Measurements from ENCODE around the gene HEY2.
A peak's percentile ranks its signal among the peaks of the same experiment; 100 is the strongest.

The HEY2 gene

DNA sequence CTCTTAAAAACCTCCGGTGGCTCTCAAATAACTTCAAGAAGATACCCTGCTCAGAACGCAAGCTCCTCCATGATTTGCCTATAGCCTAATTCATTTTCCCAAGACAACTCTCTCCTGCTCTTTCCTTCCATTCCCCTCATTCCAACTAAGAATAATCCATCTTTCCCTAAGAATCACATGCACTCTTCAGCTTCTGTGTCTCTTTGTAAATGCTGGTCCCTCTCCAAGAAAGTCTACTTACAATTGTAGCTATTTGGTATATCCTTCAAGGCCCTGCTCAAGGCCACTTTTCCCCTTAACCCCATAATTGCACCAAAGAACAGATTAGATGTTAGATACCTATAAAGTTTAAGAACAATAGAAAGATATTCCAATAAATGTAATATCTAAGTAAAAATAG lies 7.4 kb upstream of the HEY2 start:
- intact Hi-C loops (cut with DNase I): loop anchor here (10.0 kb wide), 1 partner anchor 127 kb away; no protein-coding TSS in a partner anchor
- no peak for DNase-seq

DNA sequence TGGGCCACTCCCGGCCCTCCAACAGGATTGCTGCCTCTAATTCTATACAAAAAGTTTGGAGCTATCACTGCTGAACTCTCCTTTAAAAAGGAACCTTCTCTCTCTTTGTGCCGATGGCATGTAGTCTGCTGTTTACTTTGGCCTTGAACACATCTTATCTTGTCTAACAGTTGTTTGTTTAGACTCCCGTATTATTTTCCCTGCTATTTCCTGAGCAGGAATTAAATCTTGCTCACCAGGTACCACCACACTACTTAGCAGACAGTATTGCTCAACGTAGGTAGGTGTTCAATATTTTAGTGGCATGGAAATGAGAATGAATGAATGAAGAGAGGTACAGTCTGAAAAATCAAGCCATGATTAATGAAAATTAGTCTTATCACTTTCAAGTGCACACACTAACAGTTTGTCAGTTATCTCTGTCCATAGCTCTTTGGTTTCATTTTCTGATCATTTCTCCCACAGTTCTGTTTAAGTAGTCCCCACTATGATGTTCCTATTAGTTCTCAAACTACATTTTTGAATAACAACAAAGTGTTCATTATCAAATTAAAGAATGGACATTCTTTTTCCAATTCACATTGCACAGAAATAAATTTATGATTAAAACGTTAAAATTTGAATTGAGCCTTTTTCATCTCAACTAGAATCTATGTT lies 6.8 kb upstream of the HEY2 start:
- intact Hi-C loops (cut with DNase I): loop anchor here (10.0 kb wide), 1 partner anchor 128 kb away; no protein-coding TSS in a partner anchor
- no peak for DNase-seq

GRCh38 chr6:125743604-125744003 lies 5.8 kb upstream of the HEY2 start:
- intact Hi-C loops (cut with DNase I): loop anchor here (10.0 kb wide), 1 partner anchor 129 kb away; no protein-coding TSS in a partner anchor
- peak in 2 of 42 donors; percentile 29 to 33 for DNase-seq

GRCh38 chr6:125745281-125746018 lies 4.0 kb upstream of the HEY2 start:
- peak in 7 of 42 donors; percentile 33 to 53 (median 34) for DNase-seq
- intact Hi-C loops (cut with DNase I): loop anchor here (5.0 to 10.0 kb wide), 2 partner anchors 43 to 131 kb away; no protein-coding TSS in a partner anchor

DNA sequence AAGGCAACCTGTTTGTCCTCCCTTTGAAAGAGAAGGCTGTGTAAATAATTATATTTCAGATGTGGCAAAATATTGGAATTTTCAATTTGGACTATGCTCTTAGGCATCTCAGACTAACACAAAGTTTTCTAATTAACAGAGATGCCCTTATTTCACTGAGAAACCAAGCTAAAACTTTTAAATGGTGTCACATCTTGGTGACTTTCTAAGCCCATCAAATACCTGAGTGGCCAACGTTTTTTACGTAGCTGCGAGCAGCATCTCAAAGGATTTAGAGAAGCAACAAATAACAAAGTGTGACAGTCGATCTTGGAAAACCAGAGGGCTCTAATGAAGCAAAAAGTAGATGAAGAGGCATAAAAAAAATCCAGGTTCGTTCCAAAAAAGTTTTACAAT lies 3.4 kb upstream of the HEY2 start:
- no peak for DNase-seq
- intact Hi-C loops (cut with DNase I): loop anchor here (5.0 to 10.0 kb wide), 2 partner anchors 44 to 131 kb away; no protein-coding TSS in a partner anchor

DNA sequence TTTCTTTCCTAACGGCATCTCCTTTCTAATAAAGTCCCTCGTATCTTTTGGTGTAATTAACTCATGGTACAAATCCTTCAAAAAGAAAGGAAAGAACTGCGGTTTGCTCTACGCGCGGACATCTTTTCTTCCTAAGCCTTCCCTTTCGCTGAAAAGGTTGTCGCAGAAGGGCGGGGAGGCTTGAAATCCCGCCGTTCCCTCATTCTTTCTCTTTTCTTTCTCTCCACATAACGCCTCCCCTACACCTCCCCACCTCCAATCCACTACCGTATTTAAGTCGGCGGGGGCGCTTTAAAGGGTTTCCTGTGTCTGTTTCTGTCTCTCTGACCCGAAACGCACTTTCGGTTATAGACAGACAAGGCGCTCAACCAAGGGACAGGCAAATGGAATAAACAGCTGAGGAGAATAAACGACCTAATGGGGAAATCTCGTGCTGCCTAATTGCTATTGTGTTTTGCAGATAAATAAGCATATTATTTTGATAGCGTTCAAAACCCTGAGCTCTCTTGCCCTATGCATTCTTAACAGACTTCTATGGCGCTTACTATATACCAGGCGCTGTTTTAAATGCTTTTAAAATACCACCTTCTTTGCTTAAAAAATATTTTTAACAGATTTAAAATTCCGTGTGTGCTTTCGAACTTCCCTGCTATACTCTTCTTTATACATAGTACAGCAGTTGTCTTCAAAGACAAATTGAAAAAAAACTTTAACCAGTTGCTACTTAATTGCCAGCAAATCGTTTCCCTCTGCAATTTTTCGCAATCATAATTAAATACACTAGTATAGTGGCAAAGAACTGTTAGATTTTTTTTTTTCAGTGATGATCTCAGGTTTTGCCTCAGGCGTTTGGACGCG lies 2.5 kb upstream of the HEY2 start:
- DNase-seq: peak; percentile 35 to 91 (median 69)
- intact Hi-C loops (cut with DNase I): loop anchor here (5.0 to 10.0 kb wide), 2 partner anchors 45 to 132 kb away; no protein-coding TSS in a partner anchor

DNA sequence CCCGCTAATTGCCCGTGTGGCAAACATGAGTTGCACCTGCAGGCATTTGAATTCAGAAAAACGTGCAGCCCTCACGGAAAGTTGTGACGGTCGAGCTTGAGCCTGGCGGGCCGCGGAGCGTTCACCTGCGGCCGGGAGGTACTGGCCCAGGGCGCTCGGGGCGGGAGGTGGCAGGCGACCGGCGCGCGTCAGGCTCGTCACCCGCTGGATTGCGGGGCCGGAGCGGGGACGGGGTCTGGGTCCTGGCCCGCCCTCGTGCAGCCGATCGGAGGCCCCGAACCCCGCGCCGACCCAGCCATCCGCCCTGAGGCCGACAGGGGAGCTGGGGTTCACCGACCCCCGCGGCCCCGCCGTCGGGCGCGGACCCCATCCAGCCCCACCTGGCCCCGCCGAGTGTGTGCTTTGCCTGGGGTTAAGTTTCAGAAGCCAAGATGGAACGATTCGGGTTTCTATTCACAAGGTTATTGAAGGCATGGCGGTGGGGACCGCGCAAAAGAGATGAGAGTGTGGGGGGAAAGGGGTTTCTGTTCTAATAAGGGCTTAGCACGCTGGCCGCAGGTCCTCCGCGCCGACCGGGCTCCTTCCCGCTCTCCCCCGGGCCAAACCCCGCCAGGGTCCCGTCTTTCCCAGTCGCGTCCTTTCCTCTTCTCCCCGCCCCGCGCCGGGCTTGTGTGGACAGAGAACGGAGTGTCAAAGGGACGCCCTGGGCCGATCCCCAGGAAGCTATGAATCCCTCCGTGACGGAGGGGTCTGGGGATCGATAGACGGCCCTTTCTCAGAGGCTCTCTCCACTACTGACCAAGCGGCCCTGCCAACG lies 1.6 kb upstream of the HEY2 start:
- intact Hi-C loops (cut with DNase I): loop anchor here (5.0 to 10.0 kb wide), 2 partner anchors 45 to 133 kb away; no protein-coding TSS in a partner anchor
- DNase-seq: peak in 39 of 42 donors; percentile 15 to 87 (median 64)

GRCh38 chr6:125748406-125749172 lies 843 bp upstream of the HEY2 start:
- intact Hi-C loops (cut with DNase I): loop anchor here (5.0 to 10.0 kb wide), 2 partner anchors 46 to 134 kb away; no protein-coding TSS in a partner anchor
- peak in 16 of 42 donors; percentile 9 to 60 (median 28) for DNase-seq

- intact Hi-C loops (cut with DNase I): loop anchor here (5.0 to 10.0 kb wide), 2 partner anchors 48 to 135 kb away; no protein-coding TSS in a partner anchor
- peak in 26 of 42 donors; percentile 18 to 74 (median 42) for DNase-seq
Measured at GRCh38 chr6:125749865-125750691, 646 bp downstream of the HEY2 start.

DNA sequence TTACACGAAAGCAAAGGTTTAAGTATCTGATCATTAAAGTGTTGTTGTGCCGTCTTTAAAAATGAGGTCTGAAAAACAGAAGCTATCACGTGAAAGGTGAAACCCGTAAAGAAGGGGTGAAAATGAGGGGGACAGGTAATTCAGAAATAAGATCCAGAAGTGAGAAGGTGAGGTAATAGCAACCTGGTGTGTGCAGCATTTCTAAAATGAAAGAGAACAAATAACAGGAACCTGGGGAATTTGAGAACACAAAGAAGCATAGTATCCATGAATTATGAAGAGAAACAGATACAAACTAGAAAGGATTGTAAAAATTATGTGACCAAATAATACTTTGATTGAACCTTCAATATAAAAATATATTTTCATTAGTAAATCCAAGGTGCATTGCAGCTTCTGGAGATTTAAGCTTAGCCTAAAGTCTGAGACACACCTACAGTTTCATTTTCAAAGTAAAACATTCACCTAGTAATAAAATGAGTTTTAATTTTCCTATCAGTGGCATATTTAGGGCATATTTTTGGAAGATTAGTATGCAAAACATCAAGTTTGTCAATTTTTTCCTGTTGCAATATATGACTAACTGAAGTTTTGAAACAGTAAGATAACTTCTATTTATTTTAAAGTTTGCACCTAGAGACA lies 1.4 kb downstream of the HEY2 start:
- intact Hi-C loops (cut with DNase I): no loop called here
- DNase-seq: no peak

DNA sequence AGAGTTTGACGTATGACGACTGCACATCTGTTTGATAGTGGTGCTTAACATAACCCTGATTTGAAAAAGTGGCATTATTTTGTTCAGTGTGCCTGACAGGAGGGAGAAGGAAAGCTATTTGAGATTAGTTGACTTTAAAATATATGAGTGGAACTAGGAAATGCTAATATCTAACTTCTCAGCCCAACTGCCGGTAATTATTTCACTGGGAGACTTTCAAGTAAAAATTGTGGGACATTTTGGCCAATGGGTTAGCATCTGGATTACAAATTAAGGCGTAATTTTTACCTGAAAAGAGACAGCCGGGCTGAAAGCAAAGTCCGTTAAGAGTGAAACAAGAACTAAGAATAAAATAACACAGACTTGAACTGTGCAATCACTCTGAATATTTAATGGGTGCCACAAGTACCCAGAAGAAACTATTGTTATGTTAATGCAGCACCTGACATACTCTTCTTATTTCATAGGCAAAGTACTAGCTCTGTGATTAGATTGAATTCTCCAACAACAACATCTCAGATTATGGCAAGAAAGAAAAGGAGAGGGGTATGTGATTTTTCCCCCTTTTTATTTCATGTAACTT lies 2.0 kb downstream of the HEY2 start:
- no peak for DNase-seq
- intact Hi-C loops (cut with DNase I): no loop called here

- DNase-seq: no peak
- intact Hi-C loops (cut with DNase I): no loop called here
Measured at GRCh38 chr6:125752773-125753172, 3.3 kb downstream of the HEY2 start.

DNA sequence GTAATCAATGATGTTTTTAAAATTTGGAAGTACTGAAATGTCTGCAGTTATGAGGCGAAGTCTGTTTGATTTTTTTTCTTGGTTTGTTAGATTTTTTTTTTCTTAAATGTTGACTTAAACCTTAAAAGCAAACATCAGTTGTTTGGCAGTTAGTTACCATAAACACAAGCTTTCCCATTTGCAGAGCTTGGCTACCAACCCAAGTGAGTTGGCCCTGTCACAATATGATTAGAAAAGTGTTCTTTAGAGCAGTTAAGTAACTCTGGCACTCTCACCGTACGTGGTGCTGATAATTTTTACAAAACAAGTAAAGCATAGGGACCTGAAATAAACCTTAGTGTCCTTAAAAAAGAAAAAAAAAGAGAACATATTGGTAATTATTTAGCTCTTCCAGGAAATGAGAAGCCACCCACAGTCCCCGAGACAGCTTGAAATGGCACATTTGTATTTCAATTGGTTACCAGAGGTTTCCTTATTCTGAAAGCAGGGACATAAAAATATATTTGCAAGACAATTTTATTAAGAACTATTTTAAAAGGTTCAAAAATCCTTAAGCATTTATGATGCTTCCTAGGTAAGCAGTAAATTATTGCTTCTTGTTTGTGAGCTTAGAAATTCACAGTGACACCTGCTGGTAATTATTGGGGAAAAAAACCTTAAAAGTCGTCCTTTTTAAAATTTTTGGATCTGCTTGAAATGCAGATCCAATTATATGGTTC lies 3.9 kb downstream of the HEY2 start:
- intact Hi-C loops (cut with DNase I): no loop called here
- DNase-seq: peak in 1 of 42 donors; percentile 28

DNA sequence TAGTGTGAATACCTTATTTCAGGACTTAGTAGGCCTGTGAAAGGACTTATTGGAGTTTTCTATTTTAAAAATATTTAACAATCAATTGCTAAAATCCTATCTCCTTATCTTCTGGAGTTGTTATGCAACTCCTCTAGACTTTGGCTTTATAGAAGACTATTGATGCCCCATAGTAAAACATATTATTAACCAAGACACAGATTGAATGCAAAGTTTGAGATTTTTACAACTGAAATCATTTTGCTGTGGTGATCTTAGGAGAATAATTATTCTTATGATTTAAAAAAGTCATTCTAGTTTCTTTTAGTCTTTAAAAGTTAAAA lies 4.5 kb downstream of the HEY2 start:
- no peak for DNase-seq
- intact Hi-C loops (cut with DNase I): no loop called here

DNA sequence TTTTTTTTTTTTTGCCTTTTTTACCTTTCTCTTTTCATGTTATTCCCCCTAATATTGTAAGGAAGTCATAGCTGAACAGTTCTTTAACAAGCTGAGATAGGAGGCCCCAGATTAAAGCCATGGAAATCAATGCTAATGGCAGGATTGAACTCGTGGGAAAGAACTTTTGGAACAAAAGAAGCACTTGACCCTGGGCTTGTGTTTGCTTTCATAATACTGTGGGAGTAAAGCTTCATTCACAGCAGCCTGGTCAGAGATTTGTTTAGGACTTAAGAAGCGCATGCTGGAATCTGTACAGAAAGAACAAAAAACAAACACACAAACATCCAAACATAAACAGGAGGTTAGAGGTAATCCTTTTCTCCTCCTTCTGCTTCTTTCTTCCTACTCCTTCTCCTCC lies 5.1 kb downstream of the HEY2 start:
- DNase-seq: no peak
- intact Hi-C loops (cut with DNase I): no loop called here

Measured in head of caudate nucleus (tissue), 42 donors.